Neural cell (in vitro differentiated cells): ENCODE data around the gene ZAP70.

Experiments
- POLR2AphosphoS5 ChIP-seq: IDR thresholded peaks from 2 replicates; pipeline ENCODE4 v1.6.1; 2012
- REST ChIP-seq: IDR thresholded peaks from 2 replicates; pipeline ENCODE4 v1.6.1; 2012; ENCODE audit warnings: borderline replicate concordance

GRCh38 chr2:97745474-97746174 is 32.2 kb downstream of the ZAP70 start:
- TF ChIP-seq REST (no peak), POLR2AphosphoS5 (no peak)
